Esophagus squamous epithelium (tissue), 4 donors: ENCODE data around the gene TTLL4.

Experiments
- POLR2A ChIP-seq, 4 donors: fragments of 450-650 bp; IDR thresholded peaks; one replicate each; pipeline ENCODE4 v1.6.1; 2017; ENCODE audit warnings: antibody characterized with exemption in 4 of 4, mild to moderate bottlenecking in 4 of 4, moderate library complexity in 3 of 4
- TF ChIP-seq, protein P1 (sequence below), 6 experiments: fragments of 450-650 bp in 4 of 6; fragments of 200-600 bp in 2 of 6; sonication (generic) in 2 of 6; IDR thresholded peaks; one replicate each; pipeline ENCODE4 v1.5.1; 2016 to 2019; ENCODE audit warnings: antibody characterized with exemption in 6 of 6, mild to moderate bottlenecking in 4 of 6, moderate library complexity in 4 of 6

DNA sequence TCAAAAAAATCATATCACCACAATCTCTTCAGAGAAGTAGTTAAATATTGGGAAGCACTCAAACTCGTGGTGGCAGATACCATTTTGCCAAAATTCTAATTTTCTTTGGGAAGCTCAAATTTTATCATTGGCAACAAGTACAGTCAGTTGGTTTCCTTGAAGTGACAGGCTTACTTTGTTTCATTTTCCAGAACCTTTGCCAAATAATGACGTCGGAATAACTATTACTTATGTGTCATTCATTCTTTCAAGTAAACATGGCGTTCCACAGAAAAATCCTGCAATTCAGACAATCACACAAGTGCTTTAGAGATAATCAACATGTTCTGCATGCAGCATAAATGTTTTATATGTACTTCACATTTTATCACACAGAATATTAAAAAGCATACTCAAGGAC, 5.4 kb downstream of the TTLL4 start:
- TF ChIP-seq, protein P1, sequence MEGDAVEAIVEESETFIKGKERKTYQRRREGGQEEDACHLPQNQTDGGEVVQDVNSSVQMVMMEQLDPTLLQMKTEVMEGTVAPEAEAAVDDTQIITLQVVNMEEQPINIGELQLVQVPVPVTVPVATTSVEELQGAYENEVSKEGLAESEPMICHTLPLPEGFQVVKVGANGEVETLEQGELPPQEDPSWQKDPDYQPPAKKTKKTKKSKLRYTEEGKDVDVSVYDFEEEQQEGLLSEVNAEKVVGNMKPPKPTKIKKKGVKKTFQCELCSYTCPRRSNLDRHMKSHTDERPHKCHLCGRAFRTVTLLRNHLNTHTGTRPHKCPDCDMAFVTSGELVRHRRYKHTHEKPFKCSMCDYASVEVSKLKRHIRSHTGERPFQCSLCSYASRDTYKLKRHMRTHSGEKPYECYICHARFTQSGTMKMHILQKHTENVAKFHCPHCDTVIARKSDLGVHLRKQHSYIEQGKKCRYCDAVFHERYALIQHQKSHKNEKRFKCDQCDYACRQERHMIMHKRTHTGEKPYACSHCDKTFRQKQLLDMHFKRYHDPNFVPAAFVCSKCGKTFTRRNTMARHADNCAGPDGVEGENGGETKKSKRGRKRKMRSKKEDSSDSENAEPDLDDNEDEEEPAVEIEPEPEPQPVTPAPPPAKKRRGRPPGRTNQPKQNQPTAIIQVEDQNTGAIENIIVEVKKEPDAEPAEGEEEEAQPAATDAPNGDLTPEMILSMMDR (IDR thresholded peaks at IDR 0.05) = no peak
- TF ChIP-seq POLR2A (IDR thresholded peaks at IDR 0.05) = no peak
